Skin of body (tissue), 2 donors: ENCODE results near the gene SYT6. TPM values are rescaled to one million over a fixed set of nuclear protein-coding genes. Genes with fewer than 3 reads are reported as not detected.
"Not testable (repeated sequence)": the region's sequence is repeated elsewhere in the genome, so short reads cannot be mapped to it uniquely, and the experiment has no call there.

Source experiments
- DNase-seq: peaks from one replicate; lab custom pipeline; 2025; lab: John Stamatoyannopoulos, UW
- total RNA-seq: library from RNA; depleted of rRNA; stranded (reverse); fragments of >200 nt; gene quantifications from one replicate; pipeline ENCODE4 v1.2.3, GENCODE V29; 2014

SYT6 gene
- total RNA-seq, 1 donor from 2014 or later = 0.10 TPM

GRCh38 chr1:114075546-114076242 is 78.0 kb downstream of the SYT6 start:
- DNase-seq = no peak

- no peak for DNase-seq
These were observed 78.6 kb downstream of the SYT6 start for GRCh38 chr1:114075105-114075504.

DNA sequence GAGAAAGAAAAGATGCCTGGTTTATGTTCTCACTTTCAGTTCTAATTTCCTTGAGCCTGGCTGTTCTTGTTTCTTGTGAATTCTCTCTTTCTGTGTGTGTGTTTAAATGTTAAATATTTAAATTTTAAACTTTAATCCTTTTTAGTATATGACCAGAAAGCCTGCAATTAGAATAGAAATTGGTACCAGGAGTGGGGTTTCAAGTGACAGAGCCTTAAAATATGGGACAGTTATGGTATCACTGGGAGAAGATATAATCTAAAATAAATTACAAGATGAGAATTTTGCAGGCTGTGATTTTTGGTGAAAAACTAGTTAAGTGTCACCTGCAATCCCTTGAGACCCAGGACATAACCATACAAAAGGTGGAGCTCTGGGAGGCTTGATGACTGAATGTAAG is 81.4 kb downstream of the SYT6 start:
- no peak for DNase-seq

DNA sequence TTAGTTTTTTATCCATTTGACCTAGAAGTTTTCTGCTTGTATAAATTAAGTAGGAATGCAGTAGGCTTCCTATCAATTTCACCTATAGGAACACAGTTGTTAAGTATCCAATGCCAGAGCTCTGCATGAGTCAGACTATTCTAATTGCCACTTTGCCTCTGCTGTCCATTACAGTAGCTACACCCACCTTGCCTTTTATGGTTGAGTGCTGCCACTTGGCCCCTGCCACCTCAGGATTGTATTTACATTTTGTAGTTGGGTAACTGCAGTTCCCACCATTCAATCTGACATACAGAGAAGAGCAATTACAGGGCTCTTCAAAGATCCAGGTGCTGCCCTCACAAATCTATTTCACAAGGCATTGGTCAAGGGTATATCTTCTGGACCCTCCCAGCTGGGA is 83.9 kb downstream of the SYT6 start:
- DNase-seq = not testable (repeated sequence)

DNA sequence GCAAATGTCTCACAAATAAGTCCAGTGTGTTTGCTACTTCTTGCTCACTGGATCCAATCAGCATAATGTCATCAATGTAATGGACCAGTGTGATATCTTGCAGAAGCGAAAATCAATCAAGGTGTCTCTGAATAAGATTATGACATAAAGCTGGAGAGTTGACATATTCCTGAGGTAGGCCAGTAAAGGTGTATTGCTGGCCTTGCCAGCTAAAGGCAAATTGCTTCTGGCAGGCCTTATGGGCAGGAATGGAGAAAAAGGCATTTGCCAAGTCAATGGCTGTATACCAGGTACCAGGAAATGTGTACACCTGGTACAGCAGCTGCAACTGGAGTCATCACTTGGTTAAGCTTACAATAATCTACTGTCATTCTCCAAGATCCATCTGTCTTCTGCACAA is 85.0 kb downstream of the SYT6 start:
- DNase-seq = not testable (repeated sequence)

DNA sequence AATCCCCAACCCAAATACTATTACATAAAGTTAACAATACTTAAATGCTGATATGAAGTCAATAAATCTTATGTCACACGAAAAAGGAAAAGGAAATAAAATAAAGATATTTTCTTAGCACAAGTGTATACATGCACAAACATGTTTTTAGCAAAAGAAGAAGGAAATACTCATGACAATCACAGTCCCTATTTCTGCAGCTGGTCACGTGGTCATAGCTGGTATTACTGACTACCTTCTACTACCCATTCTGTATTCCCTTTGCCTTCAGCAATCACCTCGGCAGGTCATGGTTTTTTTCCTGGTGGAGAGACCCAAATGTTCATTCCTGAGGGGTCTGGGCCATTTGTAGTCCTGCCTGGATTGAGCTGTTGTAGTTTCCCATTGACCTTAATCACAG is 88.0 kb downstream of the SYT6 start:
- not testable (repeated sequence) for DNase-seq

DNA sequence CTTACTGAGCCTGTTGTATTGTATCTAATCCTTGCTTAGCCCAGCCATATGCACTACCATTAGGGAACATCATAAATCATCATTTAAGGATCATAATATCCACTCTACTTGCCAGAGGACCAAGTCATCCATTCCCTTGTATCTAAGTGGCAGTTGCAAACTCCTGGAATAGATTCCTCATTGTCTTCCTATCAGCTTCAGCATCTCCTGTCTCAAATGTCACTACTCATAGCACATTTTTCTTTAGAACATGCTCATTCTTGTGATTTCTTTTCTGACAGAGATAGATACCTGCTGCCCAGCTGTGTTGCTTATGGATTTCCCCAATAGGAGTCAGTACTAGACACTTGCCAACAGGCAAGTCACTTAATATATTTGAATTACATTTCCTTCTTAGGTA is 90.1 kb downstream of the SYT6 start:
- no peak for DNase-seq

DNA sequence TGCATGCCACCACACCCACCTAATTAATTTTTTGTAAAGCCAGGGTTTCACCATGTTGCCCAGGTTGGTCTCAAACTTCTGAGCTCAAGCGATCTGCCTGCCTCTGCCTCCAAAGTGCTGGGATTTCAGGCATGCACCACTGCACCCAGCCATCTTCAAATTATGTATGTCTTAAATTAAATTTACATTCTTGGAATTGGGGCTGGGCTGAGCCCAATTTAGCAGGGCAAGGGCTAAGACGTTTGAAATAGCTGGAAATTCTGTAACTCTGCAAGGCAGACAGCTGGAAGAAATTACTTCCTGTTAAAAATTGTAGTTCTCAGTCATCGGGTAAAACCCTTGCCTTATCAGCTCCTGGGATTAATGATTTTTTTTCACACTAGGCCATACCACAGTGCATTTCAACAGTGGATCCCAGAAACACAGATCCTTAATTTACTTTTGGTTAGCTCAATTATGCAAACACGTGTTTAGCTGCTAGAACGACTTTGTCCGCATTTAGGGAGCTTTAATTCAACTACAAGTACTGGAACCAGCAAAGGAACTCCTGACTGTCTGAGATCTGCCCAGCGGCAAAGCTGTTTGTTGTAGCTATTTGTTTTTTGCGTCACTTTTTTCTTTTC is 91.1 kb downstream of the SYT6 start:
- DNase-seq = peak; percentile 31

GRCh38 chr1:114061121-114061830 is 92.4 kb downstream of the SYT6 start:
- no peak for DNase-seq

DNA sequence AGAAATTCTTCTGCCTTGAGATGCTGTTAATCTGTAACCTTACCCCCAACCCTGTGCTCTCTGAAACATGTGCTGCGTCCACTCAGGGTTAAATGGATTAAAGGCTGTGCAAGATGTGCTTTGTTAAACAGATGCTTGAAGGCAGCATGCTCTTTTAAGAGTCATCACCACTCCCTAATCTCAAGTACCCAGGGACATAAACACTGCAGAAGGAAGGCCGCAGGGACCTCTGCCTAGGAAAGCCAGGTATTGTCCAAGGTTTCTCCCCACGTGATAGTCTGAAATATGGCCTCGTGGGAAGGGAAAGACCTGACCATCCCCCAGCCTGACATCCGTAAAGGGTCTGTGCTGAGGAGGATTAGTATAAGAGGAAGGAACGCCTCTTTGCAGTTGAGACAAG is 95.4 kb downstream of the SYT6 start:
- not testable (repeated sequence) for DNase-seq

GRCh38 chr1:114054148-114054547 is 99.5 kb downstream of the SYT6 start:
- no peak for DNase-seq

GRCh38 chr1:114048232-114048631 is 105.4 kb downstream of the SYT6 start:
- no peak for DNase-seq

GRCh38 chr1:114043548-114043947 is 110.1 kb downstream of the SYT6 start:
- no peak for DNase-seq

DNA sequence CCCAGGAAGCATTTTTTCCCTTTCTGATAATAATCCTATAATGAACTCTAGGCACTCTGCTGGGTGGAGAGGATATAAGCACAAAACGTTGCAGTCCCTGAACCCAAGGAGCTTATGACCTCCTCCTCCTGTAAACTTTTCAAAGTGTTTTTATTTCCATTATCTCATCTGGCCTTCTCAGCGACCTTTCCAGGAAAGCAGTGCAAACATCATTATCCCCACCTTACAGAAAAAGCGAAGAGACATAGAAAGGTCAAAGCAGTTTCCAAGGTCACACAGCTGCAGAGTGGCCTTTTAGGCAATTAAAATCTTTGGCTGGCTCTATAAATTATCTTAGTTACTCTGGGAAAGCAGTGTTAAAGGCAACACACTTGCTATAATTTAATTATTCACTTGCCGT is 110.6 kb downstream of the SYT6 start:
- peak; percentile 1 for DNase-seq

GRCh38 chr1:114040273-114041015 is 113.2 kb downstream of the SYT6 start:
- DNase-seq = no peak

Other genes starting within 250 kb of the SYT6 start
- gene AP4B1, start 249.1 kb downstream of the SYT6 start, total RNA-seq = 25.3 TPM
- 2.6 TPM for gene DCLRE1B, start 248.5 kb downstream of the SYT6 start, total RNA-seq
- 33.9 TPM for gene HIPK1, start 224.5 kb downstream of the SYT6 start, total RNA-seq
- 81.0 TPM for gene OLFML3, start 174.4 kb downstream of the SYT6 start, total RNA-seq